Measurements from ENCODE around the gene MAD1L1.

The MAD1L1 gene

DNA sequence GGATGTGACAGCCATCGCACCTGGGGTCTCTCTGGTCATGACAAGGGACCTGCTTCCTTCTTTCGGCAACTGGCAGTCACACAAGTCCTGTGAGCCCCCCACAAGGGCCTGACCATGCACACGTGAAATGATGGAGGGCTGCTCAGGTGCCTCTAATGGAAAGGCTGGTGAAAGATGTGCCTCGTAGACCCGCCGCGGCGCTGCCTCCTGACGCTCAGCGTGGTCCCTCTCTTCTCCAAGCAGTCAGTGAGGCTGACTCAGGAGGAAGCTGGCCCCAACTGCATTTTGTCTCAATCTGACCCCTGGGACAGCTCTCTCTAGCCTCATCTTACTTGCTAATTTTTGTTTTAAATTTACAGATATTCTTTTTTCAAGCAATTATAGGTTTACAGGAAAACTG, 100.9 kb downstream of the MAD1L1 start:
- DNase-seq, result no peak

DNA sequence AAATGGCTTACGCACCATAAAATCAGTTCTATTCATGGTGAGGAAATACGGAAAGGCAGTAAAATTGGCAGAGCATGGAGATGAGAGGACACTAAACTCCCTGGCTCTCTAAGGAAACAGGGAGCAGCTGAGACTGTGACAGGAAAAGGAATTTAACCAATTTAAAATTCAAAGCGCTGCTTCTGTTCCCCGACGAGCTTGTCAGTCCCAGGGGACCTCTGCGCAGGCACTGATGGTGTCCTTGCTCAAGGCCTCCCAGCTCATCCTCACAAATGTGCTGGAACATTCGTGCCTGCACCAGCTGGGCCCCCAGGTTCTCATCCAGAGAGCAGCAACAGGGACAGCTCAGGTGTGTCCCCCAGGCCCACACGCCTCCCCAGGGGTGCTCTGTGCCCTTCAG, 101.4 kb downstream of the MAD1L1 start:
- DNase-seq, result no peak

- DNase-seq, result no peak
Observed at GRCh38 chr7:2130096-2130375, 102.7 kb downstream of the MAD1L1 start.

DNA sequence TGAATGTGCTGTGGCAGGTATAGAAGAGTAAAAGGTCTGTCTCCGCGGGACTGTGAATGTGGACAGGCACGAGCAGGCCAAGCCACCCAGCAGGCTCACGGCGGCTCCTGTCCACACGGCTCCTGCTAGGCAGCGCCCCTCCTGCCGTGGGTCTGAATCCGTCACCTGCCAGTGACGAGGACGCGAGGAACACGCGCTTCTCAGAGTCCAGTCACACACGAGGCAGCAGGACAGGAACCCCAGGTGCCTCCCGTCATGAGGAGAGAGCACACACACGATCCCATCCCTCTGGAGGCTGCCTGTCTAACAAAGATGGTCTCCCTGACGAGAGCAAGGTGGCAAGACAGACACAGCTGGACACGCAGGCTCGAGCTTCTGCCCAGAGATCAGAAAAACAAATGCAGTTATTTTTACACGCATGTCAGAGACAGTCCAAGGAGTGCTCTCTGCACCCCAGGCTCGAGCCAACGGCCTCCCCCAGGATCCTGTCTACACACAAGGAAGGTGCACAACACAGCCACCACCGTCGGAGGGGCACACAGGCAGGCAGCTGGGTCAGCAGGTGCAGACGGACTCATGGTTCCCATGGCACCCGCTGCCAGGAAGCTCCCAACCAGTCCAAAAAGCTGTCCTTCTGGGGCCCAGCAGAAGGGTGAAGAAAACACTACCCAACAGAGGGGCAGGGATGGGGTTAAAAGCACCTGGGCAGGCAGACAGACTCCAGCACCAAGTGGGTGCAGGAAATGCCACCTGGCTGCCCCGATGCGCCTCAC, 103.2 kb downstream of the MAD1L1 start:
- no peak for DNase-seq

DNA sequence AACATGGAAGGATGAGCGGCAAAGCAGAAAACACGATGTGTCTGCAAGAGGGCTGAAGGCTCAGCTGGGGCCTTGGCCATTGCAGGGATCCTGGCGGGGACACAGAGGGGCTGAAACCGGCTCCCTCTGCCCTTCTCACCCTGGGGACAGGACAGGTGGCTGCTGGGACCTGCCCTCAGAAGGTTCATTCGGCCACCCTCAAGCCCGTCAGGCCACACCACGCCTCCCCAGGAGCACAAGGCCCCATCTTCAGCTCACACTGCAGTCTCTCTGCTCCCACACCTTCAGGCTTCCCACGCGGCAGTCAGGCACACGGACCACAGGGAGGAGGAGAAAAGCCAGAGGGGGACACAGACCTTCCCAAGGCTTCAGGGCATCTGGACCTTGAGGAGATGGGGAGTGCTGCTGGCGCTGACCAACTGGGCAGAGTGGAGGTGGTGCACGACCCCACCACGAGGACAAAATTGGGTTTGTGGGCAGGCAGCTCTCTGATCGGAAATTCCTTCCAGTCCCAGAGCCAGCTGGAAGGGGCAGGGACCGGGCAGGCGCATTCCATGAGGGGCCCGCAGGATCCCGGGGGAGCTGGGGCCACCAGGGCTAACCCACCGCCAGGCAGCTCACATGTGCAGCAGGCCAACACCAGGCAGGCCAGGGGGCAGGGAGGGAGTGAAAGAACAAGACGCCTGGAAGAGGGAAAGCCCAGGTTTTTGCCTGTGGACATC, 104.0 kb downstream of the MAD1L1 start:
- no peak for DNase-seq

DNA sequence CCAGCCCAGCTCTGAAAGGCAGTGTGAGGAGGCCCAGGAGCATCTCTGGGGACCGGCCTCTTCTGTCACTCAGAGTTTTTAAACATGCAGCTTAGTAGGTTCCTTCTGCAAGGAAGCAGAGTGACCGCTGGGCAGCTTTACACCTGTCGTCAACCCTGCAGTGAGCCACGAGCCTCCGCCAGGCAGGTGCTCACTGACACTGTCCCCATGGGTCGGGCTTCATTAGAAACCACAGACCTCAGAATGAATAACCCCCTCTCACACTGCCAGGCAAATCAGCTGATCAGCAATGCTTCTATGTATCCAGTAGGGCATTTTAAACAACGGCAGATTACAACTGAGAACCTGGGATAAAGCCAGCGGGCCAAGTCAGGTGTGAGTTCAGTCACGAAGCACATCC, 106.1 kb downstream of the MAD1L1 start:
- DNase-seq, result no peak

GRCh38 chr7:2125931-2126330, 106.8 kb downstream of the MAD1L1 start:
- DNase-seq, result no peak

- no peak for DNase-seq
Observed at GRCh38 chr7:2124604-2125345, 108.0 kb downstream of the MAD1L1 start.

DNA sequence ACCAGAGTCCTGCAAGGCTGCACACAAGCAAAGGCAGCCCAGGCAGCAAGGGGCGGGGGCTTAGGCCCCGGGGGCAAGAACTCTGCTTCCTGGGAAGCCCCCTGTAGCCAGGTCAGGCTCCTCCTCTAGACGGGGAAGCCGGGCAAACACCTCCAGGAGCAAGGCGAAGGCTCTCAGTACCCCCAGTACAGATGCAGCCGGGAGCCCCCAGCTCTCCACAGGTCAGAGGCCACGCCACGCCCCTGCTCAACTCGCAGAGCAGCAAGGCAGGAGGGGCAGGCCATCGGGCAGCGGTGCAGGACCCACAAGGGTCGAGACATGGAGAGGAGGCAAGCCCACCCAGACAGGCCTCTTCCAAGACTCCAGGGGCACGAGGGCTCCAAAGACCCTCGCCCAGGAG, 108.8 kb downstream of the MAD1L1 start:
- DNase-seq, result no peak

- no peak for DNase-seq
Observed at GRCh38 chr7:2123360-2123759, 109.4 kb downstream of the MAD1L1 start.

DNA sequence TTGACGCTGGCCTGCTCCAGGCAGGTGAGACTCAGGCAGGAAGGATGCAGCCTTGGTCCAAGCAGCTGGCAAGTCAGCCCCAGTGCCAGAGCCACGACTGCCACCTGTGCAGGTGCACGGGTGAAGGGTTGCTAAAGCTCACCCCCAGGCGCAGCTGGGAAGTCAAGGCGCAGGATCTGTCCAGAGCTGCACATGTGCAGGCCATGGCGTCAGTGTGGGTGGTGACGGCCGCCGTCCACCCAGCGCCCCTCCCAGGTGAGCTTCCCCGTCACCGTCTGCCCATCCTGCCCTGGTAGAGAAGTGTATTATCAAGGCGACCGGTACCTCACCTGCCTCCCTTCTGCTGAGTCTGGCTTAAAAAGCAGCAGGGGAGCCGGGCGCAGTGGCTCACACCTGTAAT, 110.1 kb downstream of the MAD1L1 start:
- no peak for DNase-seq

GRCh38 chr7:2120841-2121830, 111.6 kb downstream of the MAD1L1 start:
- DNase-seq, result no peak

DNA sequence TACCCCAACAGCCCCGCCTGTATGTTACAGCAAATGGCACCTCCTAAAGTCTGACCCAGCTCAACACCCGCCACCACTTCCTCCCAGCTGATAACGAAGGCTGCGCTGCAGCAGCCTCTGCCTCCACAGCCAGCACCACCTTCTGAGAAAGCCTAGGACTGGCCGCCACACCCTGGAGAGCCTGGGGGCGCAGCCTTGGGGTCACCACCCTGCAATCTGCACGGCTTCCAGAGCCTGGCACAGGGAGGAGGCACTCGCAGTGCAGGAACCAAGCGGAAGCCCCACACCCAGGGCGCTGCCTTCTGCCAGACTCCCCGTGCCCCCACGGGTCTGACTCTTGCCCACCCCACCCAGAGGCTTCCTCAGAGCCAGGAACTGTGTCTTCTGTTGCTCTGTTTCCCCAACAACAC, 112.5 kb downstream of the MAD1L1 start:
- peak; percentile 52 for DNase-seq

- no peak for DNase-seq
Observed at GRCh38 chr7:2118630-2119190, 114.0 kb downstream of the MAD1L1 start.

- DNase-seq, result no peak
Observed at GRCh38 chr7:2118056-2118455, 114.7 kb downstream of the MAD1L1 start.

DNA sequence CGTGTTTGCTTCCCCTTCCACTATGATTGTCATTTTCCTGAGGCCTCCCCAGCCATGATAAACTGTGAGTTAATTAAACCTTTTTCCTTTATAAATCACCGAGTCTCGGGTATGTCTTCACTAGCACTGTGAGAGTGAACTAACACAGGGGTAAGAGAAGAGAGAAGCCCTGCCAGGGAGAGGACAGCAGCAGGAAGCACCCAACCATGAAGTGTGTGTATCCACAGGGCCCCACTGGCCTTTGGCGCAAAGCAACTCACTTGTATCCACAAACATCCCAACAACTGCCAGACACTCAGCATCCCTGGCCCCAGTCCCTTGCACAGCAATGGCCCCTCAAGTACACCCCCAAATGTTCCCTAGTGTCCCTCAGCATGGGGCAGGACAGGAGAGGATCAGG, 115.1 kb downstream of the MAD1L1 start:
- DNase-seq, result no peak

DNA sequence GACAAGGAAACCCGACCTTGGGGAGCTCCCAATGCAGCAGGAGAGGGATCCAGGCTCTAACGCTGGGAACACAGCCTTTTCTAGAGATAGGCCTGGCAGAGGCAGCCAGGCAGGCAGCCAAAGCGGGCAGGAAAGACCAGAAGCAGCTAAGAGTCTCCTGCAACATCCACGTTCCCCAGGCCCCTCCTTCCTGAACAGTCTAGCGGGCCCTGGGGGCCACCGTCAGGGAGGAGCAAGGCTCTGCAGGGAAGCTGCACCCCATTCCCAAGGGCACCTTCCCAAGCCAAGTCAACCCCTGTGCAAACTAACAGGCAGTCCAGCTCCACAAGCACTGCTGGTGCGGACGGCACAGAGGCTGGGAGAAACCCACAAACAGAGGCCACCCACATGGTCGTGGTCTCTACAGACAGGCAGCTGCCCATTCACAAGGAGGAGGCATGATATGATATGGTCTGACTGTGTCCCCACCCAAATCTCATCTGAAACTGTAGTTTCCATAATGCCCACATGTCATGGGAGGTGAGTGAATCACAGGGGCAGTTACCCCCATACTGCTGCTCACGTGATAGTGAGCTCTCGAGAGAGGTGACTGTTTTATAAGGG, 115.7 kb downstream of the MAD1L1 start:
- no peak for DNase-seq

- no peak for DNase-seq
Observed at GRCh38 chr7:2116448-2116810, 116.3 kb downstream of the MAD1L1 start.

GRCh38 chr7:2115760-2116447, 116.8 kb downstream of the MAD1L1 start:
- no peak for DNase-seq

DNA sequence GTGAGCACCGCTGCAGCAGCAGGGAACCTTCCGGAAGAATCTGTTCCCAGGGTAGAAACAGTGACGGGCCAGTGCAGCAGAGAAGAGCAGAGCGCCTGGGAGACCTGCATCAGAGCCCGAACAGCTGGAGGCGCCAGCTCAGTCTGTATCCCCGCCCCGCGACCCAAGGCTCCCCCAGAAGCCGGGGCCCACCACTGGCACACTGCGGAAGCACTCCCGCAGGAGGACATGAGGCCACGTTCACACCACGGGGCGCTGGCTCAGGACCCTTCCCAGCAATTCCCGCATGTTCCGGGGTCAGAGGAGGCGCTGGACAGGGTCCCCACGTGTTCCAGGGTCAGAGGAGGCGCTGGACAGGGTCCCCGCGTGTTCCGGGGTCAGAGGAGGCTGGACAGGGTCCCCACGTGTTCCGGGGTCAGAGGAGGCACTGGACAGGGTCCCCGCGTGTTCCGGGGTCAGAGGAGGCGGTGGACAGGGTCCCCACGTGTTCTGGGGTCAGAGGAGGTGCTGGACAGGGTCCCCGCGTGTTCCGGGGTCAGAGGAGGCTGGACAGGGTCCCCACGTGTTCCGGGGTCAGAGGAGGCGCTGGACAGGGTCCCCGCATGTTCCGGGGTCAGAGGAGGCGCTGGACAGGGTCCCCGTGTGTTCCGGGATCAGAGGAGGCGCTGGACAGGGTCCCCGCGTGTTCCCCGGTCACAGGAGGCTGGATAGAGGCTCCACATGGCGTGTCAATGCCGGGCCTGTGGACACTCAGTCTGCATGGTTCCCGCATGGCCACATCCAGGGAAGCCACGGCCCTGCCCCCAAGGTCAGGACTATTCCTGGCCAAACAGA, 117.6 kb downstream of the MAD1L1 start:
- no peak for DNase-seq

DNA sequence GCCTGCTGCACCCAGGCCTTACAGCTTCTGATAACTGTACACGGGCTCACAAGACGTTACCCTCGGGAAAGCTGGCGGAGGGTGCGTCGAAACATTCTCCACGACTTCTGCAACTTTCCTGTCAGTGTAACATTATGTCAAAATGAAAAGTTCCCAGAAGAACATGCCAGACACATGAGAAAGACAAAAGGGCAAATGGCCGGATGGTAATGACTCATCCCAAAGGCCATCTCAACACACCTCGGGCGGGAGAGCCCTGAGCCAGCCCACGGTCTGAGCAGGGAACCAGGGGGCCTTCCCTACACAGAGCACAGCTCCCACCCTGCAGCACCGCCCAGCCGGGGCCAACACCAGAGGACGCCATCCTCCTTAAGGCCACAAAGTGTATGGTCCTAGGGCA, 118.7 kb downstream of the MAD1L1 start:
- no peak for DNase-seq

All from NK-92 treated with Interleukin-12 subunit alpha and Interleukin-12 subunit beta, amount 100 ng/mL, for 24 hours (cell line).